ENCODE results near the gene ST6GALNAC1. TPM values are rescaled to one million over a fixed set of nuclear protein-coding genes. Genes with fewer than 3 reads are reported as not detected.

Gene ST6GALNAC1
- total and polyA plus RNA-seq, 2 of the 13 experiments (the other 11 are each of a cell fraction or from before 2014, with no cell fraction given) = not detected

DNA sequence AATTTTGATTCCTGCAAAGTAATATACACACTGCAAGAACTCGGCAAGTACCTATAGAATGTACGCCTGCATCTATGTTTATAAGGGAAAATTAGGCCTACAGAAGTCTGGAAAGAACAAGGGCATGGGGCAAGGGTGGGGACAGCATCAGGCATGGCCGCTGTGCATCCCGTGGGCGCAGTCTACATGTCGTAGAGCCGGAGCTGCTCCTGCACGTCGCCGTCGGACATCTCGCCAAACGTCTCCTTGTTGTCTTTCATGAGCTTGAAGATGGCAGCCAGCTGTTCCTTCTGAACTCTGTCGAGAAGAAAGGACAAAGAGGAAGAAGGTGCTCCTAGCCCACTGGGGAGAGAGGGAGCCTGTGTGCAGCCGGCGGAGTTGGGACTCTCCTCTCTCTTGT lies 33.8 kb upstream of the ST6GALNAC1 start:
- CTCF ChIA-PET (ENCODE audit: low intra/inter-chr PET ratio, low total read pairs) = no interaction called here
- intact Hi-C loops (cut with micrococcal nuclease; ENCODE audit: unreplicated experiment) = no loop called here

DNA sequence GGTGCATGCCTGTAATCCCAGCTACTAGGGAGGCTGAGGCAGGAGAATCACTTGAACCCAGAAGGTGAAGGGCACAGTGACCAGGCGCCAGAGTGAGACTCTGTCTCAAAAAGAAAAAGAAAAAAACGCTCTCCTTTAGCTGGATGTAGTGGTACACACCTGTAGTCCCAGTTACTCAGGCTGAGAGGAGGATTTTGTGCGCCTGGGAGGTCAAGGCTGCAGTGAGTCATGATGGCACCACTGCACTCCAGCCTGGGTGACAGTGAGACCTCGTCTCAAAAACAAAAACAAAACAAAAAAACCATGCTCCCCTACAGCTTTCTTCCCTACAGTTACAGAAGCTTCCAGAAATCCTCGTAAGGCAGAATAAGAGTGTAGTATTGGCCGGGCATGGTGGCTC lies 33.1 kb upstream of the ST6GALNAC1 start:
- Histone ChIP-seq H3K36me3 (replicated peaks in 1 of 2; ENCODE audit: control insufficient read depth in 1 of 2, insufficient read depth in 2 of 2, low read length in 2 of 2) (peaks cover 0 to 6% of the 10 kb centered on the region in 2 experiments; a peak in 1 of 5 replicates), H3K9ac (ENCODE audit: insufficient read depth, low read depth, low read length) (no peak overlapping the region), H3K4me1 (ENCODE audit: insufficient read depth, low read length) (peaks cover 51% of the 10 kb centered on the region), H3K4me2 (ENCODE audit: low read depth, low read length) (no peak overlapping the region), H3K79me2 (ENCODE audit: insufficient read depth, low read length) (no peaks in the 10 kb centered on the region), H3K4me3 (replicated peaks in 1 of 3; ENCODE audit: insufficient read depth in 1 of 3, low read depth in 2 of 3, low read length in 3 of 3) (no peak overlapping the region), H4K20me1 (ENCODE audit: insufficient read depth, low read length) (no peaks in the 10 kb centered on the region), H3K9me3 (ENCODE audit: low read length) (no peaks in the 10 kb centered on the region), H3K27ac (ENCODE audit: extremely low read length, insufficient read depth, low read length) (no peak overlapping the region), H2AFZ (ENCODE audit: low read length) (no peak overlapping the region), H3K27me3 (ENCODE audit: control insufficient read depth in 1 of 2, insufficient read depth in 2 of 2, low read length in 2 of 2) (no peaks in the 10 kb centered on the region; a peak in 1 of 5 replicates)
- 89% methylated on average over 6 of the region's 6 CpGs for WGBS (ENCODE audit: low lambda C conversion rate)
- ChIA-PET CTCF (ENCODE audit: low intra/inter-chr PET ratio, low total read pairs) (no interaction called here), POLR2A (no interaction called here)
- FAIRE-seq = no peak
- no peak for DNase-seq (ENCODE audit: low spot score)
- no peak for ATAC-seq
- no TSS peak for BruUV-seq (replicated peaks)
- in situ Hi-C loops (cut with HindIII; ENCODE audit: extremely low pct_ligation_motif_present, low pct_unique_long_range_greater_than_20kb) = no loop called here
- intact Hi-C loops (cut with micrococcal nuclease; ENCODE audit: unreplicated experiment) = no loop called here
- peak; percentile 38; the same call in 1 of the 2 replicates for TF ChIP-seq FOSL2 (CRISPR knock-in tag; IDR thresholded peaks at IDR 0.05)
- no peak for TF ChIP-seq SMARCE1 (IDR thresholded peaks at IDR 0.05; ENCODE audit: borderline replicate concordance)
- no peak for TF ChIP-seq ZNF782 (CRISPR knock-in tag; IDR thresholded peaks at IDR 0.05; ENCODE audit: borderline replicate concordance)
- no peak for TF ChIP-seq HCFC1 (IDR thresholded peaks at IDR 0.05; ENCODE audit: low read depth, low read length)
- TF ChIP-seq NR2F6 (IDR thresholded peaks at IDR 0.05) = no peak
- peak; percentile 51; the same call in 1 of the 2 replicates for TF ChIP-seq NR2F6 (CRISPR knock-in tag; IDR thresholded peaks at IDR 0.05)
- TF ChIP-seq, protein P1, sequence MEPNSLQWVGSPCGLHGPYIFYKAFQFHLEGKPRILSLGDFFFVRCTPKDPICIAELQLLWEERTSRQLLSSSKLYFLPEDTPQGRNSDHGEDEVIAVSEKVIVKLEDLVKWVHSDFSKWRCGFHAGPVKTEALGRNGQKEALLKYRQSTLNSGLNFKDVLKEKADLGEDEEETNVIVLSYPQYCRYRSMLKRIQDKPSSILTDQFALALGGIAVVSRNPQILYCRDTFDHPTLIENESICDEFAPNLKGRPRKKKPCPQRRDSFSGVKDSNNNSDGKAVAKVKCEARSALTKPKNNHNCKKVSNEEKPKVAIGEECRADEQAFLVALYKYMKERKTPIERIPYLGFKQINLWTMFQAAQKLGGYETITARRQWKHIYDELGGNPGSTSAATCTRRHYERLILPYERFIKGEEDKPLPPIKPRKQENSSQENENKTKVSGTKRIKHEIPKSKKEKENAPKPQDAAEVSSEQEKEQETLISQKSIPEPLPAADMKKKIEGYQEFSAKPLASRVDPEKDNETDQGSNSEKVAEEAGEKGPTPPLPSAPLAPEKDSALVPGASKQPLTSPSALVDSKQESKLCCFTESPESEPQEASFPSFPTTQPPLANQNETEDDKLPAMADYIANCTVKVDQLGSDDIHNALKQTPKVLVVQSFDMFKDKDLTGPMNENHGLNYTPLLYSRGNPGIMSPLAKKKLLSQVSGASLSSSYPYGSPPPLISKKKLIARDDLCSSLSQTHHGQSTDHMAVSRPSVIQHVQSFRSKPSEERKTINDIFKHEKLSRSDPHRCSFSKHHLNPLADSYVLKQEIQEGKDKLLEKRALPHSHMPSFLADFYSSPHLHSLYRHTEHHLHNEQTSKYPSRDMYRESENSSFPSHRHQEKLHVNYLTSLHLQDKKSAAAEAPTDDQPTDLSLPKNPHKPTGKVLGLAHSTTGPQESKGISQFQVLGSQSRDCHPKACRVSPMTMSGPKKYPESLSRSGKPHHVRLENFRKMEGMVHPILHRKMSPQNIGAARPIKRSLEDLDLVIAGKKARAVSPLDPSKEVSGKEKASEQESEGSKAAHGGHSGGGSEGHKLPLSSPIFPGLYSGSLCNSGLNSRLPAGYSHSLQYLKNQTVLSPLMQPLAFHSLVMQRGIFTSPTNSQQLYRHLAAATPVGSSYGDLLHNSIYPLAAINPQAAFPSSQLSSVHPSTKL (CRISPR knock-in tag; IDR thresholded peaks at IDR 0.05) = no peak
- TF ChIP-seq, protein P2, sequence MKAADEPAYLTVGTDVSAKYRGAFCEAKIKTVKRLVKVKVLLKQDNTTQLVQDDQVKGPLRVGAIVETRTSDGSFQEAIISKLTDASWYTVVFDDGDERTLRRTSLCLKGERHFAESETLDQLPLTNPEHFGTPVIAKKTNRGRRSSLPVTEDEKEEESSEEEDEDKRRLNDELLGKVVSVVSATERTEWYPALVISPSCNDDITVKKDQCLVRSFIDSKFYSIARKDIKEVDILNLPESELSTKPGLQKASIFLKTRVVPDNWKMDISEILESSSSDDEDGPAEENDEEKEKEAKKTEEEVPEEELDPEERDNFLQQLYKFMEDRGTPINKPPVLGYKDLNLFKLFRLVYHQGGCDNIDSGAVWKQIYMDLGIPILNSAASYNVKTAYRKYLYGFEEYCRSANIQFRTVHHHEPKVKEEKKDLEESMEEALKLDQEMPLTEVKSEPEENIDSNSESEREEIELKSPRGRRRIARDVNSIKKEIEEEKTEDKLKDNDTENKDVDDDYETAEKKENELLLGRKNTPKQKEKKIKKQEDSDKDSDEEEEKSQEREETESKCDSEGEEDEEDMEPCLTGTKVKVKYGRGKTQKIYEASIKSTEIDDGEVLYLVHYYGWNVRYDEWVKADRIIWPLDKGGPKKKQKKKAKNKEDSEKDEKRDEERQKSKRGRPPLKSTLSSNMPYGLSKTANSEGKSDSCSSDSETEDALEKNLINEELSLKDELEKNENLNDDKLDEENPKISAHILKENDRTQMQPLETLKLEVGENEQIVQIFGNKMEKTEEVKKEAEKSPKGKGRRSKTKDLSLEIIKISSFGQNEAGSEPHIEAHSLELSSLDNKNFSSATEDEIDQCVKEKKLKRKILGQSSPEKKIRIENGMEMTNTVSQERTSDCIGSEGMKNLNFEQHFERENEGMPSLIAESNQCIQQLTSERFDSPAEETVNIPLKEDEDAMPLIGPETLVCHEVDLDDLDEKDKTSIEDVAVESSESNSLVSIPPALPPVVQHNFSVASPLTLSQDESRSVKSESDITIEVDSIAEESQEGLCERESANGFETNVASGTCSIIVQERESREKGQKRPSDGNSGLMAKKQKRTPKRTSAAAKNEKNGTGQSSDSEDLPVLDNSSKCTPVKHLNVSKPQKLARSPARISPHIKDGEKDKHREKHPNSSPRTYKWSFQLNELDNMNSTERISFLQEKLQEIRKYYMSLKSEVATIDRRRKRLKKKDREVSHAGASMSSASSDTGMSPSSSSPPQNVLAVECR (CRISPR knock-in tag; IDR thresholded peaks at IDR 0.05; ENCODE audit: borderline replicate concordance) = no peak
- no peak for TF ChIP-seq ZNF850 (CRISPR knock-in tag; conservative IDR thresholded peaks at IDR 0.05)
- TF ChIP-seq NFATC3 (CRISPR knock-in tag; IDR thresholded peaks at IDR 0.05) = no peak

More for the DNA sequence above, 33.8 kb upstream of the ST6GALNAC1 start:
- 94% methylated on average over 16 of the region's 16 CpGs for WGBS (ENCODE audit: low lambda C conversion rate)
- Histone ChIP-seq H2AFZ (ENCODE audit: low read length) (no peak overlapping the region), H3K79me2 (ENCODE audit: insufficient read depth, low read length) (no peaks in the 10 kb centered on the region), H3K4me3 (replicated peaks in 1 of 3; ENCODE audit: insufficient read depth in 1 of 3, low read depth in 2 of 3, low read length in 3 of 3) (no peak overlapping the region), H3K27me3 (ENCODE audit: control insufficient read depth in 1 of 2, insufficient read depth in 2 of 2, low read length in 2 of 2) (no peaks in the 10 kb centered on the region), H3K36me3 (replicated peaks in 1 of 2; ENCODE audit: control insufficient read depth in 1 of 2, insufficient read depth in 2 of 2, low read length in 2 of 2) (peaks cover 0 to 7% of the 10 kb centered on the region in 2 experiments; a peak in 1 of 5 replicates), H3K4me1 (ENCODE audit: insufficient read depth, low read length) (peaks cover 47% of the 10 kb centered on the region), H3K9me3 (ENCODE audit: low read length) (no peaks in the 10 kb centered on the region), H3K9ac (ENCODE audit: insufficient read depth, low read depth, low read length) (no peak overlapping the region), H4K20me1 (ENCODE audit: insufficient read depth, low read length) (no peaks in the 10 kb centered on the region), H3K27ac (ENCODE audit: extremely low read length, insufficient read depth, low read length) (no peak overlapping the region), H3K4me2 (ENCODE audit: low read depth, low read length) (no peak overlapping the region)
- no peak for TF ChIP-seq DNMT3B (CRISPR knock-in tag; conservative IDR thresholded peaks at IDR 0.05)
- no peak for TF ChIP-seq ZNF749 (CRISPR knock-in tag; IDR thresholded peaks at IDR 0.05; ENCODE audit: borderline replicate concordance)
- no peak for TF ChIP-seq HOXA3 (CRISPR knock-in tag; IDR thresholded peaks at IDR 0.05)
- no peak for TF ChIP-seq SNRNP70 (IDR thresholded peaks at IDR 0.05; ENCODE audit: low read depth, low read length)
- no peak for TF ChIP-seq GATA4 (IDR thresholded peaks at IDR 0.05; ENCODE audit: borderline replicate concordance, low read depth)
- DNase-seq (ENCODE audit: low spot score) (no peak), ATAC-seq (no peak), FAIRE-seq (no peak)
- in situ Hi-C loops (cut with HindIII; ENCODE audit: extremely low pct_ligation_motif_present, low pct_unique_long_range_greater_than_20kb) = no loop called here
- BruUV-seq (replicated peaks) = no TSS peak
- POLR2A ChIA-PET = no interaction called here

Data from HepG2 (cell line).